H54 (cell line): Measurements from ENCODE around the gene FOXD3.

Experiments
- DNase-seq: peaks from one replicate; pipeline ENCODE4 v3.0.0; 2011; ENCODE audit warnings: low spot score, mixed read lengths; ENCODE audit not compliant: insufficient read length
- FAIRE-seq: peaks from 3 replicates; lab custom pipeline; 2011; peaks lifted over from hg19 to GRCh38; lab: Jason Lieb, UNC
- POLR2A ChIP-seq: IDR thresholded peaks from 2 replicates; pipeline ENCODE4 v1.6.1; 2011; ENCODE audit warnings: low read depth, mild to moderate bottlenecking, low read length

Gene FOXD3

GRCh38 chr1:63316984-63317816 is 5.2 kb upstream of the FOXD3 start:
- no peak for FAIRE-seq
- peak; percentile 53 for DNase-seq
- no peak; the same call in 1 of the 2 replicates for TF ChIP-seq POLR2A

GRCh38 chr1:63317817-63318152 is 4.6 kb upstream of the FOXD3 start:
- no peak for TF ChIP-seq POLR2A
- DNase-seq (no peak), FAIRE-seq (no peak)

- DNase-seq (no peak), FAIRE-seq (no peak)
- no peak for TF ChIP-seq POLR2A
These were observed 4.0 kb upstream of the FOXD3 start for GRCh38 chr1:63318201-63318979.

- FAIRE-seq (no peak), DNase-seq (no peak)
- TF ChIP-seq POLR2A: no peak
These were observed 3.0 kb upstream of the FOXD3 start for GRCh38 chr1:63319046-63320021.

GRCh38 chr1:63320022-63320721 is 2.2 kb upstream of the FOXD3 start:
- no peak for DNase-seq
- no peak for FAIRE-seq
- no peak for TF ChIP-seq POLR2A

GRCh38 chr1:63321066-63321784 is 1.1 kb upstream of the FOXD3 start:
- TF ChIP-seq POLR2A: no peak
- FAIRE-seq (no peak), DNase-seq (no peak)

GRCh38 chr1:63321785-63322113 is 618 bp upstream of the FOXD3 start:
- TF ChIP-seq POLR2A: no peak
- FAIRE-seq (no peak), DNase-seq (no peak)

- no peak for TF ChIP-seq POLR2A
- FAIRE-seq (no peak), DNase-seq (no peak)
These were observed 837 bp downstream of the FOXD3 start for GRCh38 chr1:63322944-63323864.

- no peak for DNase-seq
- no peak for FAIRE-seq
These were observed 1.8 kb downstream of the FOXD3 start for GRCh38 chr1:63323865-63324778.

GRCh38 chr1:63324779-63325119 is 2.4 kb downstream of the FOXD3 start:
- no peak for FAIRE-seq
- DNase-seq: no peak

More at GRCh38 chr1:63323865-63324778, 1.8 kb downstream of the FOXD3 start:
- no peak for TF ChIP-seq POLR2A

More at GRCh38 chr1:63324779-63325119, 2.4 kb downstream of the FOXD3 start:
- TF ChIP-seq POLR2A: no peak
